ENCODE data around the gene PLEKHG4B.
"Not testable (repeated sequence)": the region's sequence is repeated elsewhere in the genome, so short reads cannot be mapped to it uniquely, and the experiment has no call there.

Gene PLEKHG4B

DNA sequence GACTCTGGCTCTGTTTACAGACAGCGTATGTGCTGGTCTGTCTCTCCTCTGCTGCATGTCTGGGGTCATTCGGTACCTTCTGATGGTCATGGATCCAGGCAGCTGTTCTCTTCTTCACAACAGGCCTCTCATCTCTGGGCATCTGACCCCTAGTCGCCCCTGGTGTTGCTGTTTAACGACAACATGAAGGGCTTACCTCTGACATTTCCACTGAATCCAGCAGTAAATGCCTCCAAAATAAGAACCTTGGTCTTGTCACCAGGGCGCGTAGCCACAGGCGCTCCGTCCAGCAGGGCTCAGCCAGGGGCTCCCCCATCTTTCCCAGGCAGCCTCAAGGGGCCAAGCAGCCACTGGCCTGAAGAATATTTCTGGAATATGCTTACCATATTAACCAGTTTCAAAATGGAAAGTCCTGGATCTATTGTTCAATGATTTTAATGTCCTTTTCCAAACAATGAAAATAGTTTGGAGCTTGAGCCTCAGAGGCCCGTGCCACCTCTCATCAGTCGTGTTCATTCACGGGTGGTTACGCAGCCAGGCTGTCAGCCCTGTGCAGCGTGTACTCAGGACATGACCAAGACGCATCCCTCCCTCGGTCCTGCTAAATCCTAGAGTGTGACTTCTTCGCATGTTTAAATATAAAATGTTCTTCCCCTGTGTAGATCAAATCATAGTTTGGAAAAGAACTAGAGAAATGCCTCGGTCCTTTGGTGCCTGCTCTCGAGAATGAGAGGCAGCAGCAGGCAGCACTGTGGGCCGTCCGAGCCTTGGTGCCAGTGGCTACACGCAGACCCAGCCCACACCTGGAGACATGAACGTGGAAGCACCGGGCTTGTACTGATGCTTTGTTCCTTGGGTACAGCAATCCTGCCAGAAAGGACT, 69.2 kb downstream of the PLEKHG4B start:
- Histone ChIP-seq H3K27me3 (ENCODE audit: control insufficient read depth, insufficient read depth, low read length) (no peaks in the 10 kb centered on the region), H3K9me3 (ENCODE audit: control insufficient read depth, insufficient read depth, low read length) (no peaks in the 10 kb centered on the region), H3K4me1 (ENCODE audit: control insufficient read depth, insufficient read depth, low read length) (no peaks in the 10 kb centered on the region), H3K36me3 (ENCODE audit: control insufficient read depth, insufficient read depth, low read length) (peaks cover 57% of the 10 kb centered on the region), H3K9ac (ENCODE audit: low read depth, low read length) (no peak overlapping the region), H3K4me3 (ENCODE audit: low read depth, low read length) (no peak overlapping the region), H3K27ac (ENCODE audit: low read depth, low read length) (no peak overlapping the region)

DNA sequence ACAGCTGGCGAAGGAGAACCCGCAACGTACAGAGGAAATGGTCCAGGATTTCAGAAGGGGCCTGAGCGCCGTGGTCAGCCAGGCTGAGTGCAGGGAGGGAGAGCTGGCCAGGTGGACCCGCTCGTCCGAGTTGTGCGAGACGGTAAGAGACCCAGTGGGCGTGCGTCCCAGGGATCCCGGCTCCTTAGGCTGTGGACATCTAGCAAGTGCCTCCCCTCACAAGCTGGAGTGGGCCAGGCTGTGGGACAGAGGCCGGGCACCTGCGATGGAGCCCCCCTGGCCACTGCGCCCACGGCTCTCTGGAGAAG, 69.8 kb downstream of the PLEKHG4B start:
- Histone ChIP-seq H3K4me3 (ENCODE audit: low read depth, low read length) (no peak overlapping the region), H3K36me3 (ENCODE audit: control insufficient read depth, insufficient read depth, low read length) (peaks cover 51% of the 10 kb centered on the region)

DNA sequence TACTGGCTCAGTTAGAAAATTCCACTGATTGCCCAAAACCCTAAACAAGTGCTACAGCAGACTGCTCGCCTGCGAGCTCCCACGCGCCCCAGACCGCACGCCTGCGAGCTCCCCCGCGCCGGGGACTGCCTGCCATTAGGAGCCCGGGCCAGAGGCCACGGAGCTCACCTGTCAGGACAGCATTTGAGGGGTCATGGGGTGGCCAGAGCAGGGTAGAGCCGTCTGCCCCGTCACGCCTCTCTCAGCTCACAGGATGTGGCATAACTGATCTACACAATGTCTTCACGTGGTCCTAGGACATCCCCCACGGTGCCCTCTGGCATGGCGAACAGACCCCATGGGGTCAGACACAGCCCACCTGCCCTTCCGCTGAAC, 70.2 kb downstream of the PLEKHG4B start:
- no peak overlapping the region for H3K27ac ChIP-seq (ENCODE audit: low read depth, low read length)
- H3K36me3 ChIP-seq (ENCODE audit: control insufficient read depth, insufficient read depth, low read length): peaks cover 47% of the 10 kb centered on the region
- H3K27me3 ChIP-seq (ENCODE audit: control insufficient read depth, insufficient read depth, low read length): no peaks in the 10 kb centered on the region
- H3K4me1 ChIP-seq (ENCODE audit: control insufficient read depth, insufficient read depth, low read length): no peaks in the 10 kb centered on the region
- no peaks in the 10 kb centered on the region for H3K9me3 ChIP-seq (ENCODE audit: control insufficient read depth, insufficient read depth, low read length)
- no peak overlapping the region for H3K4me3 ChIP-seq (ENCODE audit: low read depth, low read length)
- H3K9ac ChIP-seq (ENCODE audit: low read depth, low read length): no peak overlapping the region

More for the DNA sequence above, 69.8 kb downstream of the PLEKHG4B start:
- Histone ChIP-seq H3K4me1 (ENCODE audit: control insufficient read depth, insufficient read depth, low read length) (no peaks in the 10 kb centered on the region), H3K27ac (ENCODE audit: low read depth, low read length) (no peak overlapping the region), H3K9ac (ENCODE audit: low read depth, low read length) (no peak overlapping the region), H3K27me3 (ENCODE audit: control insufficient read depth, insufficient read depth, low read length) (no peaks in the 10 kb centered on the region), H3K9me3 (ENCODE audit: control insufficient read depth, insufficient read depth, low read length) (no peaks in the 10 kb centered on the region)

DNA sequence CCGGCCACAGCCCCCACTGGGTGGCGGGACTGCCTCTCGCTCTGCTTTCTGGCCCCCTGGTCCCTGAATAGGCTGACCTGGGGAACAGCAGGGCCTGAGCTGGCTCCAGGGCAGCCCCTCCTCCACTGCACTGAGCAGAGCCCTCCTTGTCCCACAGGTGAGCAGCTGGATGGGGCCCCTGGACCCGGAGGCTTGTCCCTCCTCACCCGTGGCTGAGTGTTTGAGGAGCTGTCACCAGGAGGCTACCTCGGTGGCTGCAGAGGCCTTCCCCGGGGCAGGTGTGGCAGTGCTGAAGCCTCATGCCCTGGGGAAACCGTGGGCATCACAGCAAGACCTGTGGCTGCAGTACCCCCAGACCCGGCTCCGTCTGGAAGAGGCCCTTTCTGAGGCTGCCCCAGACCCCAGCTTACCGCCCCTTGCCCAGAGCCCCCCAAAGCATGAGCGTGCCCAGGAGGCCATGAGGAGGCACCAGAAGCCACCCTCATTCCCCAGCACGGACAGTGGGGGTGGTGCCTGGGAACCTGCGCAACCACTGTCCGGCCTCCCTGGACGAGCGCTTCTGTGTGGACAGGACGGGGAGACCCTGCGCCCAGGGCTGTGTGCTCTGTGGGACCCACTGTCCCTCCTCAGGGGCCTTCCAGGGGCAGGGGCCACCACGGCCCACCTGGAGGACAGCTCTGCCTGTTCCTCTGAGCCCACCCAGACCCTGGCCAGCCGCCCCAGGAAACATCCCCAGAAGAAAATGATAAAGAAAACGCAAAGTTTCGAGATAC, 70.8 kb downstream of the PLEKHG4B start:
- H3K4me1 ChIP-seq (ENCODE audit: control insufficient read depth, insufficient read depth, low read length): no peaks in the 10 kb centered on the region
- H3K9ac ChIP-seq (ENCODE audit: low read depth, low read length): no peak overlapping the region
- no peak overlapping the region for H3K27ac ChIP-seq (ENCODE audit: low read depth, low read length)
- H3K9me3 ChIP-seq (ENCODE audit: control insufficient read depth, insufficient read depth, low read length): no peaks in the 10 kb centered on the region
- no peak overlapping the region for H3K4me3 ChIP-seq (ENCODE audit: low read depth, low read length)
- no peaks in the 10 kb centered on the region for H3K27me3 ChIP-seq (ENCODE audit: control insufficient read depth, insufficient read depth, low read length)
- H3K36me3 ChIP-seq (ENCODE audit: control insufficient read depth, insufficient read depth, low read length): peaks cover 42% of the 10 kb centered on the region

DNA sequence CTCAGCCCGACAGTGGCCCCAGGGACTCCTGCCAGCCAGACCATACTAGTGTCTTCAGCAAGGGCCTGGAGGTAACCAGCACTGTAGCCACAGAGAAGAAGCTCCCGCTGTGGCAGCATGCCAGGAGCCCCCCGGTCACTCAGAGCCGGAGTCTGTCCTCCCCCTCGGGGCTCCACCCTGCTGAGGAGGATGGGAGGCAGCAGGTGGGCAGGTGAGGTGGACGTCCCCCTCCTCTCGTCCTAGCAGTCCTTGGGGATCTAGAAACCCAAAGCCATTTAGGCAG, 71.3 kb downstream of the PLEKHG4B start:
- H3K9ac ChIP-seq (ENCODE audit: low read depth, low read length): no peak overlapping the region

DNA sequence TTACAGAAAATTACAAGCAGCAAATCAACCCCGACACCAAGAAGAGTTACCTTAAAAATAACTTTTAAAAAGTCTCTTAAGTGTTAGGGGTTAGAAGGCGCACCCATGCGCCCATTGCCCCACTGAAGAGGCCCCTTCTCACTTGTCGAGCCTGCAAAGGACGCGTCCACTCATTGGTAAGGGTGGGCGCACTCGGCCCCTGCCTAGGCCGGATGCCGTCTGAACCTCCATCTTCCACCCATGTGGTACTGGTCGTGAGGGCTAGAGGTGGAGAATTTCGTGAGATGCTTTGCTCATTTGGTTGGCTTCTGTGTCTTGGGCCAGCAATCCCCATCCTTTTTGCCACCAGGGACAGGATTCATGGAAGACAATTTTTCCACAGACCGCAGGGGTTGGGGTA, 71.9 kb downstream of the PLEKHG4B start:
- Histone ChIP-seq H3K9me3 (ENCODE audit: control insufficient read depth, insufficient read depth, low read length) (no peaks in the 10 kb centered on the region), H3K4me3 (ENCODE audit: low read depth, low read length) (no peak overlapping the region), H3K27me3 (ENCODE audit: control insufficient read depth, insufficient read depth, low read length) (no peaks in the 10 kb centered on the region), H3K27ac (ENCODE audit: low read depth, low read length) (no peak overlapping the region), H3K4me1 (ENCODE audit: control insufficient read depth, insufficient read depth, low read length) (no peaks in the 10 kb centered on the region), H3K9ac (ENCODE audit: low read depth, low read length) (no peak overlapping the region), H3K36me3 (ENCODE audit: control insufficient read depth, insufficient read depth, low read length) (peaks cover 41% of the 10 kb centered on the region)

More for the DNA sequence above, 71.3 kb downstream of the PLEKHG4B start:
- Histone ChIP-seq H3K4me1 (ENCODE audit: control insufficient read depth, insufficient read depth, low read length) (no peaks in the 10 kb centered on the region), H3K27me3 (ENCODE audit: control insufficient read depth, insufficient read depth, low read length) (no peaks in the 10 kb centered on the region), H3K36me3 (ENCODE audit: control insufficient read depth, insufficient read depth, low read length) (peaks cover 42% of the 10 kb centered on the region), H3K9me3 (ENCODE audit: control insufficient read depth, insufficient read depth, low read length) (no peaks in the 10 kb centered on the region), H3K27ac (ENCODE audit: low read depth, low read length) (no peak overlapping the region), H3K4me3 (ENCODE audit: low read depth, low read length) (no peak overlapping the region)

DNA sequence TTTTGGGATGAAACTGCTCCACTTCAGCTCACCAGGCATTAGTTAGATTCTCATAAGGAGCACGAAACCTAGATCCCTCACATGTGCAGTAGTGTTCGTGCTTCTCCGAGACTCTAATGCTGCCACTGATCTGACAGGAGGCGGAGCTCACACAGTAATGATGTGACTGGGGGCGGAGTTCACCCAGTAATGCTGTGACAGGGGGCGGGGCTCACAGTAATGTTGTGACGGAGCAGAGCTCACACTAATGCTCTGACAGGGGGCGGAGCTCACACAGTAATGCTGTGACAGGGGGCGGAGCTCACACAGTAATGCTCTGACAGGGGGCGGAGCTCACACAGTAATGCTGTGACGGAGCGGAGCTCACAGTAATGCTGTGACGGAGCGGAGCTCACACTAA, 72.3 kb downstream of the PLEKHG4B start:
- Histone ChIP-seq H3K27me3 (ENCODE audit: control insufficient read depth, insufficient read depth, low read length) (no peaks in the 10 kb centered on the region), H3K9me3 (ENCODE audit: control insufficient read depth, insufficient read depth, low read length) (no peaks in the 10 kb centered on the region), H3K4me1 (ENCODE audit: control insufficient read depth, insufficient read depth, low read length) (no peaks in the 10 kb centered on the region), H3K36me3 (ENCODE audit: control insufficient read depth, insufficient read depth, low read length) (peaks cover 39% of the 10 kb centered on the region), H3K27ac (ENCODE audit: low read depth, low read length) (no peak overlapping the region), H3K4me3 (ENCODE audit: low read depth, low read length) (no peak overlapping the region), H3K9ac (ENCODE audit: low read depth, low read length) (no peak overlapping the region)

DNA sequence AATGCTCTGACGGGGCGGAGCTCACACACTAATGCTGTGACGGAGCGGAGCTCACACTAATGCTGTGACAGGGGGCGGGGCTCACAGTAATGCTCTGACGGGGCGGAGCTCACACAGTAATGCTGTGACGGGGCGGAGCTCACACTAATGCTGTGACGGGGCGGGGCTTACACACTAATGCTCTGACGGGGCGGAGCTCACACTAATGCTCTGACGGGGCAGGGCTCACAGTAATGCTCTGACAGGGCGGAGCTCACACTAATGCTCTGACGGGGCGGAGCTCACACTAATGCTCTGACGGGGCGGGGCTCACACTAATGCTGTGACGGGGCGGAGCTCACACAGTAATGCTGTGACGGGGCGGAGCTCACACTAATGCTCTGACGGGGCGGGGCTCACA, 72.8 kb downstream of the PLEKHG4B start:
- H3K4me3 ChIP-seq (ENCODE audit: low read depth, low read length); H3K27me3 ChIP-seq (ENCODE audit: control insufficient read depth, insufficient read depth, low read length); H3K9ac ChIP-seq (ENCODE audit: low read depth, low read length); H3K4me1 ChIP-seq (ENCODE audit: control insufficient read depth, insufficient read depth, low read length); H3K9me3 ChIP-seq (ENCODE audit: control insufficient read depth, insufficient read depth, low read length); H3K27ac ChIP-seq (ENCODE audit: low read depth, low read length): not testable (repeated sequence)
- H3K36me3 ChIP-seq (ENCODE audit: control insufficient read depth, insufficient read depth, low read length): peaks cover 34% of the 10 kb centered on the region

DNA sequence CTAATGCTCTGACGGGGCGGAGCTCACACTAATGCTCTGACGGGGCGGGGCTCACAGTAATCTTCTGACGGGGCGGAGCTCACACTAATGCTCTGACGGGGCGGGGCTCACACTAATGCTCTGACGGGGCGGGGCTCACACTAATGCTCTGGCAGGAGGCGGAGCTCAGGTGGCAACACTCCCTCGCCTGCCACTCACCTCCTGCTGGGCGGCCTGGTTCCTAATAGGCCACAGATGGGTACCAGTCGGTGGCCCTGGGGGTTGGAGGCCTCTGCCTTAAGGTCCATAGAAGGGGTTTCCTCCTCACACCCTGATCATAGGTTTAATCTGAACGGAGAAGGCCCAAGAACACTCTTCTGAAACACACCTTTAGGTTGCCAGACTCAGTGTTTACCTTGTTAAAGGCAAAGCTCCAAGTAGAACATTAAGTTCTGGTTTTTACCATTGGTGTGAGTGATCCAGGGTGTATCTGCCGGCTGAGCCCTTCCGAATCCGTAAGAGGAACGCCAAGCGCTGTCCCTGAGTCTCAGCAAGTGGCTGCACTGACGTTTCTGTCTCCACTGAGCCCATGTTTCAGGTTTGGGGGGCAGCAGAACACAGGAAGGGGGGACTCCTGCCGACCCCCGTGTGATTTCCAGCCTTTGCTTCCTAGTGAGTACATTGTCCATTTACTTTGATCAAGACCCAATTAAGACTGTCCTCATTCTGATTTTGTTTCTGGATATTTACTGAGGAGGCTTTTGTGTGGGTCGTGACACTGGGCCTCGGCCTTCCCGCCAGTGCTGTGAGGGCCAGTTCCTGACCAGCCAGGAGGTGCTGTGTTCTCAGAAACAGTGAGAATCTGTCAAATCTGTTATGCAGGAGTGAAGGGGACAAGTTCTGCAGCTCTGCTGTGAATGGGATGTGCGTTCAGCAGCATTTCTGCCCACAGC, 74.7 kb downstream of the PLEKHG4B start:
- Histone ChIP-seq H3K36me3 (ENCODE audit: control insufficient read depth, insufficient read depth, low read length) (peaks cover 27% of the 10 kb centered on the region), H3K4me3 (ENCODE audit: low read depth, low read length) (no peak overlapping the region), H3K4me1 (ENCODE audit: control insufficient read depth, insufficient read depth, low read length) (no peaks in the 10 kb centered on the region), H3K9ac (ENCODE audit: low read depth, low read length) (no peak overlapping the region), H3K27me3 (ENCODE audit: control insufficient read depth, insufficient read depth, low read length) (no peaks in the 10 kb centered on the region), H3K27ac (ENCODE audit: low read depth, low read length) (no peak overlapping the region), H3K9me3 (ENCODE audit: control insufficient read depth, insufficient read depth, low read length) (no peaks in the 10 kb centered on the region)

DNA sequence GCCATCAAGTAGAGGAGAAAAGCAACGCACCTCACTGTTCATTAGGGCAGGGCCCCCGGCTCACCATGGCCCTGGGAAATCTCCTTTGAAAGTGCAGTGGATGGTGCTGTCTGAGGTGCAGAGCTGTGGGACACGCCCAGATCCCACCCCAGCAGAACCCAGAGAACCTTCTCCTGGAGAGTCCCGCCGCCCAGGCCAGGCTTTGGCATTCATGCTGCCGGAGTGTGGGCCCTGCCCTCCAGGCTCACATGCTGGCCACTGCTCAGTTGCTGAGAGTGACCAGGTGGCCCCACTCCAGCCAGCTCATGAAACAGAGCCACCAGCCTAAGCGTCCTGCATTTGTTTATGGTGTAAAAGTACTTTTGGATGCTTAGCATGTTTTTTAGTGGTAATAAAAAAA, 75.5 kb downstream of the PLEKHG4B start:
- no peak overlapping the region for H3K27ac ChIP-seq (ENCODE audit: low read depth, low read length)
- no peaks in the 10 kb centered on the region for H3K27me3 ChIP-seq (ENCODE audit: control insufficient read depth, insufficient read depth, low read length)
- no peak overlapping the region for H3K4me3 ChIP-seq (ENCODE audit: low read depth, low read length)
- no peaks in the 10 kb centered on the region for H3K9me3 ChIP-seq (ENCODE audit: control insufficient read depth, insufficient read depth, low read length)
- H3K9ac ChIP-seq (ENCODE audit: low read depth, low read length): no peak overlapping the region
- peaks cover 19% of the 10 kb centered on the region for H3K36me3 ChIP-seq (ENCODE audit: control insufficient read depth, insufficient read depth, low read length)
- H3K4me1 ChIP-seq (ENCODE audit: control insufficient read depth, insufficient read depth, low read length): no peaks in the 10 kb centered on the region
